Activated CD4-positive, alpha-beta T cell treated with anti-CD3 and anti-CD28 coated beads, Interleukin-2, amount 50 U/mL, for 24 hours (primary cell): ENCODE data around the gene GPBP1.

Source experiments
- DNase-seq, 2 donors: peaks; one replicate each; pipeline ENCODE4 v3.0.0-alpha.2; 2020; ENCODE audit warnings: low read depth in 1 of 2, low spot score in 1 of 2

Gene GPBP1

GRCh38 chr5:57209316-57210040 lies 35.6 kb downstream of the GPBP1 start:
- DNase-seq = no peak

GRCh38 chr5:57210633-57211032 lies 36.8 kb downstream of the GPBP1 start:
- DNase-seq = no peak

- DNase-seq = no peak
Observed at GRCh38 chr5:57211039-57211438, 37.2 kb downstream of the GPBP1 start.

GRCh38 chr5:57215629-57216195 lies 41.9 kb downstream of the GPBP1 start:
- no peak for DNase-seq

GRCh38 chr5:57216714-57217113 lies 42.9 kb downstream of the GPBP1 start:
- DNase-seq = no peak

- no peak for DNase-seq
Observed at GRCh38 chr5:57219386-57219785, 45.5 kb downstream of the GPBP1 start.

- peak in 1 of 2 donors; percentile 46 for DNase-seq
Observed at GRCh38 chr5:57221049-57221568, 47.2 kb downstream of the GPBP1 start.

- no peak for DNase-seq
Observed at GRCh38 chr5:57225553-57225952, 51.7 kb downstream of the GPBP1 start.

GRCh38 chr5:57229313-57229712 lies 55.5 kb downstream of the GPBP1 start:
- no peak for DNase-seq

GRCh38 chr5:57231607-57232006 lies 57.7 kb downstream of the GPBP1 start:
- DNase-seq = no peak

- no peak for DNase-seq
Observed at GRCh38 chr5:57232293-57233033, 58.6 kb downstream of the GPBP1 start.

- no peak for DNase-seq
Observed at GRCh38 chr5:57243286-57244137, 69.7 kb downstream of the GPBP1 start.

- no peak for DNase-seq
Observed at GRCh38 chr5:57244331-57244730, 70.5 kb downstream of the GPBP1 start.

- DNase-seq = no peak
Observed at GRCh38 chr5:57246426-57246825, 72.6 kb downstream of the GPBP1 start.

GRCh38 chr5:57247765-57248164 lies 73.9 kb downstream of the GPBP1 start:
- DNase-seq = no peak

- DNase-seq = no peak
Observed at GRCh38 chr5:57249265-57249874, 75.5 kb downstream of the GPBP1 start.

- no peak for DNase-seq
Observed at GRCh38 chr5:57258052-57258451, 84.2 kb downstream of the GPBP1 start.

- no peak for DNase-seq
Observed at GRCh38 chr5:57258943-57259342, 85.1 kb downstream of the GPBP1 start.

- DNase-seq = no peak
Observed at GRCh38 chr5:57259704-57260103, 85.8 kb downstream of the GPBP1 start.

GRCh38 chr5:57262541-57262940 lies 88.7 kb downstream of the GPBP1 start:
- no peak for DNase-seq

- no peak for DNase-seq
Observed at GRCh38 chr5:57267805-57268204, 93.9 kb downstream of the GPBP1 start.
